HEK293T (cell line): Measurements from ENCODE around the gene ANTXR1.
"Not testable (repeated sequence)": the region's sequence is repeated elsewhere in the genome, so short reads cannot be mapped to it uniquely, and the experiment has no call there.

ENCODE experiments used
- CTCF ChIA-PET: fragments of 350-600 bp; formaldehyde crosslinking; extraction: SDS; loops from one replicate; lab custom pipeline; 2021; ENCODE audit warnings: antibody characterized with exemption, inconsistent platforms; lab: Yijun Ruan, JAX
- POLR2A ChIA-PET: fragments of 350-600 bp; formaldehyde crosslinking; extraction: SDS; loops from one replicate; lab custom pipeline; 2020; ENCODE audit warnings: antibody characterized with exemption, inconsistent platforms; lab: Yijun Ruan, JAX
- DNase-seq: peaks from one replicate; pipeline ENCODE4 v3.0.0; 2012; ENCODE audit warnings: mixed read lengths; ENCODE audit errors: extremely low spot score
- ARNT ChIP-seq: fragments of 450-650 bp; IDR thresholded peaks from 2 replicates; pipeline ENCODE4 v1.6.1; 2017; ENCODE audit warnings: mild to moderate bottlenecking
- BHLHE40 ChIP-seq: fragments of 450-650 bp; IDR thresholded peaks from 2 replicates; pipeline ENCODE4 v1.6.1; 2016; ENCODE audit warnings: mild to moderate bottlenecking, moderate library complexity, borderline replicate concordance
- CTBP1 ChIP-seq: fragments of 450-650 bp; IDR thresholded peaks from 2 replicates; pipeline ENCODE4 v1.6.1; 2016; ENCODE audit warnings: borderline replicate concordance
- ELF4 ChIP-seq: fragments of 450-650 bp; IDR thresholded peaks from 2 replicates; pipeline ENCODE4 v1.6.1; 2017; ENCODE audit warnings: antibody characterized with exemption
- FOXA1 ChIP-seq: fragments of 450-650 bp; IDR thresholded peaks from 2 replicates; pipeline ENCODE4 v1.6.1; 2016; ENCODE audit warnings: mild to moderate bottlenecking
- FOXK2 ChIP-seq: fragments of 450-650 bp; IDR thresholded peaks from 2 replicates; pipeline ENCODE4 v1.6.1; 2016; ENCODE audit warnings: mild to moderate bottlenecking
- FOXM1 ChIP-seq: fragments of 450-650 bp; IDR thresholded peaks from 2 replicates; pipeline ENCODE4 v1.6.1; 2017; ENCODE audit warnings: mild to moderate bottlenecking, borderline replicate concordance
- HDGF ChIP-seq: fragments of 450-650 bp; IDR thresholded peaks from 2 replicates; pipeline ENCODE4 v1.6.1; 2017; ENCODE audit warnings: antibody characterized with exemption, borderline replicate concordance
- L3MBTL2 ChIP-seq: fragments of 450-650 bp; conservative IDR thresholded peaks from 2 replicates; pipeline ENCODE4 v1.6.1; 2016; ENCODE audit warnings: mild to moderate bottlenecking
- LEF1 ChIP-seq: fragments of 450-650 bp; IDR thresholded peaks from 2 replicates; pipeline ENCODE4 v1.6.1; 2017; ENCODE audit warnings: mild to moderate bottlenecking, borderline replicate concordance
- NFRKB ChIP-seq: fragments of 450-650 bp; IDR thresholded peaks from 2 replicates; pipeline ENCODE4 v1.6.1; 2016; ENCODE audit warnings: mild to moderate bottlenecking, moderate library complexity
- PKNOX1 ChIP-seq: fragments of 450-650 bp; IDR thresholded peaks from 2 replicates; pipeline ENCODE4 v1.6.1; 2016
- SP1 ChIP-seq: fragments of 450-650 bp; IDR thresholded peaks from 2 replicates; pipeline ENCODE4 v1.6.1; 2017
- SUZ12 ChIP-seq: fragments of 450-650 bp; IDR thresholded peaks from 2 replicates; pipeline ENCODE4 v1.6.1; 2016; ENCODE audit warnings: mild to moderate bottlenecking
- TARDBP ChIP-seq: fragments of 450-650 bp; IDR thresholded peaks from 2 replicates; pipeline ENCODE4 v1.6.1; 2016
- ZNF384 ChIP-seq: fragments of 450-650 bp; IDR thresholded peaks from 2 replicates; pipeline ENCODE4 v1.6.1; 2016

ANTXR1 gene

GRCh38 chr2:69231612-69232277, 218.8 kb downstream of the ANTXR1 start:
- no peak for DNase-seq
- ChIA-PET POLR2A (no interaction called here), CTCF (no interaction called here)
- TF ChIP-seq TARDBP (no peak), NFRKB (no peak), SUZ12 (no peak), ELF4 (no peak)

DNA sequence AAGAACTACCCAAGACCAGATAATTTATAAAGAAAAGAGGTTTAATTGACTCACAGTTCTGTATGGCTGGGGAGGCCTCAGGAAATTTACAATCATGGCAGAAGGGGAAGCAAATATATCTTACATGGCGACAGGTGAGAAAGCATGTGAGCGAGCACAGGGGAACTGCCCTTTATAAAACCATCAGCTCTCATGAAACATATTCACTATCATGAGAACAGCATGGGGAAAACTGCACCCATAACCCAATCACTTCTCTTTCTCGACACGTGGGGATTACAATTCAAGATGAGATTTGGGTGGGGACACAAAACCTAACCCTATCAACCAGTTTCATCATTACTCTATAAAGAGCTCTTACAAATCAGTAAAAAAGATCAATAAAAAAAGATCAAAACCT, 222.9 kb downstream of the ANTXR1 start:
- POLR2A ChIA-PET = not testable (repeated sequence)
- CTCF ChIA-PET = interaction anchor here (1.0 kb wide), 1 partner anchor 71 kb away, joined by 3 read pairs; no protein-coding TSS in a partner anchor

GRCh38 chr2:69237070-69237670, 224.2 kb downstream of the ANTXR1 start:
- TF ChIP-seq SUZ12 (no peak), LEF1 (no peak), CTBP1 (no peak), BHLHE40 (no peak)
- no peak for DNase-seq
- ChIA-PET POLR2A (no interaction called here), CTCF (no interaction called here)

More for the DNA sequence above, 222.9 kb downstream of the ANTXR1 start:
- not testable (repeated sequence) for DNase-seq

DNA sequence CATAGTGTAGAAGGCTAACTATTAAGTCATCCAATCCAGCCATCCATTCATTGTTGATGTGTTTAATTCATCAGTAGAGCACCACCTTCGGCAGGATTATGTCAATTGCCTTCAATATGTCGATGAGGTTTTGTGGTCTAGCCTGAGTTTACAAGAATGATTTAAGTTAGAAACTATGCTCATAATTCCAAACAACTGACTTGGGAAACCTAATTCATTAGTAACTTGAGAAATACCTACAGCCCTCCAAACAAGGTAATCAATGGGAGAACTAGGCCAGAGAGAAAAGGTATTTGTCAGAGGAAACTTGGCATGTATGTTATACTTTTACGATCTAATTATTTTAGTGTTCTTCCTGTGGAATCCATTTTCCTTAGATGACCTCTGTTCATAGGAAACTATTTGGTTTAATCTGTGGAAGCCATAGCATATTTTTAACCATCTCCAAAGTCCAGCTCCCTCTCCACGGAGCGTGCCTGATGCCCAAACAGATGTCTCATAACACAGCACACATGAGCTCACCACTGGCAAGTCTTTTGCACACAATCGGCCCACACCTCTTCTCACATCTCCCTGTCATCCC, 225.6 kb downstream of the ANTXR1 start:
- TF ChIP-seq FOXM1 (no peak), ELF4 (no peak), NFRKB (no peak), ZNF384 (no peak), PKNOX1 (no peak), BHLHE40 (no peak), SP1 (no peak), TARDBP (no peak), FOXK2 (no peak), HDGF (no peak), CTBP1 (no peak), L3MBTL2 (no peak), FOXA1 (no peak), ARNT (no peak)
- DNase-seq = no peak
- CTCF ChIA-PET = no interaction called here
- POLR2A ChIA-PET = no interaction called here

- ChIA-PET POLR2A (no interaction called here), CTCF (no interaction called here)
- TF ChIP-seq TARDBP = no peak
- no peak for TF ChIP-seq FOXM1
- TF ChIP-seq LEF1 = no peak
- TF ChIP-seq ARNT = no peak
- no peak for TF ChIP-seq PKNOX1
- no peak for TF ChIP-seq FOXA1
- no peak for TF ChIP-seq CTBP1
- no peak for TF ChIP-seq SP1
Measured at GRCh38 chr2:69241093-69241492, 228.1 kb downstream of the ANTXR1 start.

DNA sequence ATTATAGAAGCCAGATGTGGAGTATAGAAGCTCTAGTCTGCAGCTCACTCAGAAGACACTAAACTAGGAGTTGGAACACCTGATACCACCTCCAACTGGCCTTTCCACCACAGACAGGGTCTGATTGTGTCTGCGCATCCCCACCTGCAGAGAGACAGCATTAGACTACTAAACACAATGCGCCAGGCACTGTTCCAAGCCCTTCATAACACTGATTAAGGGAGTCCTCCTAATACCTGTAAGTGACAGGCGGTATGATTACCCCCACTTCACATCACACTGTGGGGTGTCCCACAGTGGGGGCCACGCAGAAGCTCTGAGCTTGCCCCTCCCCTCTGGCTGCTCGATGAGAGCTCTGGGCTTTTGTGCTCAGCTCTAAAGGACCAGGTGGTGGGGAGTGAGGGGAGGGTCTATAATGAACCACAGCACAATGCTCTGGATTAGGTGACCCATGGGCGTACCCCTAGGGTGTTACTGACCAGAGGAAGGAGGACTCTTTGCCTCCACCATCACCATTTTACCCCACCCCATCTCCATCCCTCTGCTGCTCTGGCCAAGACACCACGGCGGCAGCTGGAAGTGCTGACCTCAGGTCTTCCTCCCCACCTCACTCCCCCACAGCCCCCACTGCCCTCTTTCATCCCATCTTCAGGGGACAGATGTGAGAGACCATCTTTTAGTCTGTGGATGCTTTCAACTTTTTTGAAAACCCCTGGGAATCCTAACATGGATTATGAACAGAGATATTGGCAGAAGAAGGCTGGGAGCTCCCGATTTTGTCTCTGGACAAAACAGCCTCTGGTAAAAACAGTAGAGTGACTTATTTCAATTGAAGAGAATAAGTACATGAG, 228.9 kb downstream of the ANTXR1 start:
- ChIA-PET POLR2A (interaction anchor here (1.3 kb wide), 1 partner anchor 21 kb away, joined by 3 read pairs; no protein-coding TSS in a partner anchor), CTCF (interaction anchor here (0.6 kb wide), 1 partner anchor 227 kb away, joined by 4 read pairs; no protein-coding TSS in a partner anchor)
- TF ChIP-seq SP1 (no peak), L3MBTL2 (no peak), PKNOX1 (no peak), CTBP1 (no peak), FOXM1 (no peak), HDGF (no peak), SUZ12 (no peak), ARNT (no peak), ZNF384 (no peak), FOXA1 (no peak), BHLHE40 (no peak), TARDBP (no peak), ELF4 (no peak), NFRKB (no peak), LEF1 (no peak), FOXK2 (no peak)
- DNase-seq = no peak

More at GRCh38 chr2:69241093-69241492, 228.1 kb downstream of the ANTXR1 start:
- DNase-seq = no peak
